H1 (cell line): Measurements from ENCODE around the gene HM13. TPM values are rescaled to one million over a fixed set of nuclear protein-coding genes. Genes with fewer than 3 reads are reported as not detected.

Experiments used
- CBX8 ChIP-seq: fragments of 300-800, 300-1000 bp; sonication (generic); IDR thresholded peaks from 2 replicates; pipeline ENCODE4 v1.7.1; 2016; ENCODE audit warnings: low read depth, low read length, borderline replicate concordance
- CHD7 ChIP-seq: fragments of 300-600 bp; sonication (generic); IDR thresholded peaks from 2 replicates; pipeline ENCODE4 v1.7.1; 2012; ENCODE audit warnings: low read length, moderate library complexity, mild to moderate bottlenecking, inconsistent platforms; ENCODE audit not compliant: insufficient replicate concordance
- JUND ChIP-seq: IDR thresholded peaks from 2 replicates; pipeline ENCODE4 v1.6.1; 2011; ENCODE audit warnings: mild to moderate bottlenecking, improper control_type of control experiment, low read length
- KDM5A ChIP-seq: fragments of 200-600 bp; IDR thresholded peaks from 2 replicates; pipeline ENCODE4 v1.7.1; 2012; ENCODE audit warnings: mild to moderate bottlenecking, low read length, inconsistent platforms, mixed read lengths
- MAFK ChIP-seq: IDR thresholded peaks from 2 replicates; pipeline ENCODE4 v1.6.1; 2012; ENCODE audit warnings: low read depth, mild to moderate bottlenecking, improper control_type of control experiment, low read length
- NANOG ChIP-seq: IDR thresholded peaks from 2 replicates; pipeline ENCODE4 v1.6.1; 2011; ENCODE audit warnings: low read length, low read depth, mild to moderate bottlenecking, inconsistent platforms; ENCODE audit not compliant: insufficient read depth, poor library complexity, severe bottlenecking
- PHF8 ChIP-seq: fragments of 200-600 bp; sonication (generic); conservative IDR thresholded peaks from 2 replicates; pipeline ENCODE4 v1.7.1; 2012; ENCODE audit warnings: low read depth, mild to moderate bottlenecking, inconsistent platforms, low read length, moderate library complexity
- polyA plus RNA-seq, 7 experiments: library from polyadenylated mRNA; depleted of rRNA in 3 of 7; stranded (reverse) in 5 of 7; unstranded in 2 of 7; fragments of >200 nt in 5 of 7; fragments of 200-250 nt in 2 of 7; gene quantifications; 1 replicate in 5 of 7; 2 replicates in 1 of 7; 4 replicates in 1 of 7; pipeline versions ENCODE4 v1.2.1 to v1.2.3, GENCODE V29; 2011 to 2013; ENCODE audit warnings: missing spikeins in 2 of 7, mixed read lengths in 2 of 7
- total RNA-seq: library from RNA; stranded (reverse); fragmentation: NEBNext Ultra II Directional; extraction: Animal tissue kit (Norgen Biotek cat#: 25700); gene quantifications from 2 replicates; pipeline ENCODE4 v1.2.1, GENCODE V29; 2021

HM13 gene
- total and polyA plus RNA-seq, 2 of the 8 experiments (the other 6 are each of a cell fraction or from before 2014, with no cell fraction given) = 118 to 183 TPM

DNA sequence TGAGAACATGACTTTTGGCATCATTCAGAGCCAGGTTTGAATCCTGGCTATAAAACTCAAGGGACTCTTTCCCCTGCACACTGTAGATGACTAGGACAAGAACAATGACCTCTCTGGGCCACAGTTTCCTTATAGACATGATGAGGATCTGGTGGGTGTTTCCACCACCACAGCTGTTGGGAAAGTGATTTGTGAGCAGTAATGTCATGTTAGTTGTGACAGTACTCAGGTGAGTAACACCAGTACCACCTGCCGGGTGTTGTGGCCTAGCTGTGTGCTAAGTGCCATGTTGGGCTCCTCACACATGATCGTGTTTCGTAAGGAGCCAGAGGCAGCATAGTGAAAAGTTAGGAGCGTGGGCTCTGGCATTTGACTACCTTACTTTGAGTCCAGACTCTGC, 24.1 kb downstream of the HM13 start (continued):
- no peak for TF ChIP-seq PHF8
- no peak for TF ChIP-seq MAFK
- TF ChIP-seq CBX8 = no peak
- TF ChIP-seq JUND = no peak
- no peak for TF ChIP-seq CHD7
- TF ChIP-seq KDM5A = no peak
- TF ChIP-seq NANOG = no peak
